Measurements from ENCODE around the gene SLC25A5.

GRCh38 chrX:119421016-119421705, 47.1 kb upstream of the SLC25A5 start:
- no peak for TF ChIP-seq CTCF (IDR thresholded peaks at IDR 0.05; ENCODE audit: insufficient read depth, low read length, poor library complexity, severe bottlenecking)
- TF ChIP-seq EZH2phosphoT487 (conservative IDR thresholded peaks at IDR 0.05; ENCODE audit: low read length): no peak
